Esophagus squamous epithelium (tissue), 4 donors: ENCODE results near the gene GNAT2.

ENCODE experiments used
- CTCF ChIP-seq, 6 experiments: fragments of 450-650 bp in 4 of 6; fragments of 200-600 bp in 2 of 6; sonication (generic) in 2 of 6; IDR thresholded peaks; one replicate each; pipeline ENCODE4 v1.5.1; 2016 to 2019; ENCODE audit warnings: antibody characterized with exemption in 6 of 6, mild to moderate bottlenecking in 4 of 6, moderate library complexity in 4 of 6
- POLR2A ChIP-seq, 4 donors: fragments of 450-650 bp; IDR thresholded peaks; one replicate each; pipeline ENCODE4 v1.6.1; 2017; ENCODE audit warnings: antibody characterized with exemption in 4 of 4, mild to moderate bottlenecking in 4 of 4, moderate library complexity in 3 of 4

- TF ChIP-seq CTCF (IDR thresholded peaks at IDR 0.05) (no peak), POLR2A (IDR thresholded peaks at IDR 0.05) (no peak)
Measured at GRCh38 chr1:109613361-109614147, 5.9 kb downstream of the GNAT2 start.
